Measurements from ENCODE around the gene INPP5D. TPM values are rescaled to one million over a fixed set of nuclear protein-coding genes. Genes with fewer than 3 reads are reported as not detected.

INPP5D gene
- total RNA-seq, 4 donors from 2014 or later, result 7.8 to 40.4 (median 26.1) TPM

- intact Hi-C loops (cut with DNase I; ENCODE audit: low total_unique reads), result no loop called here
- in situ Hi-C loops (cut with MboI; ENCODE audit: low pct_ligation_motif_present in 1 of 4, low pct_unique_long_range_greater_than_20kb in 1 of 4, low sequenced_read_pairs in 3 of 4), result no loop called here
- 77 to 86% methylated on average over 6 to 9 of the region's 9 CpGs for WGBS, 2 donors (ENCODE audit: low coverage in 1 of 2)
- no peak for DNase-seq
- Histone ChIP-seq H3K36me3 (peaks cover 0 to 3% (median 0%) of the 10 kb centered on the region in 4 donors), H3K4me3 (no peak overlapping the region), H3K4me1 (no peaks in the 10 kb centered on the region), H3K27ac (no peak overlapping the region), H3K27me3 (no peaks in the 10 kb centered on the region), H3K9me3 (peaks cover 0 to 5% of the 10 kb centered on the region in 2 donors)
- no peak for TF ChIP-seq POLR2AphosphoS5 (IDR thresholded peaks at IDR 0.05)
- no peak for TF ChIP-seq CTCF (IDR thresholded peaks at IDR 0.05)
- no peak for TF ChIP-seq POLR2A (IDR thresholded peaks at IDR 0.05)
- TF ChIP-seq EP300 (IDR thresholded peaks at IDR 0.05; ENCODE audit: low read depth), result no peak
Observed at GRCh38 chr2:233131936-233132720, 72.0 kb downstream of the INPP5D start.

- Histone ChIP-seq H3K4me1 (no peaks in the 10 kb centered on the region), H3K27me3 (no peaks in the 10 kb centered on the region), H3K27ac (no peak overlapping the region), H3K36me3 (peaks cover 0 to 3% (median 0%) of the 10 kb centered on the region in 4 donors), H3K4me3 (no peak overlapping the region), H3K9me3 (peaks cover 0 to 5% of the 10 kb centered on the region in 2 donors)
- intact Hi-C loops (cut with DNase I; ENCODE audit: low total_unique reads), result no loop called here
- no peak for DNase-seq
- in situ Hi-C loops (cut with MboI; ENCODE audit: low pct_ligation_motif_present in 1 of 4, low pct_unique_long_range_greater_than_20kb in 1 of 4, low sequenced_read_pairs in 3 of 4), result no loop called here
- no CpG with 5 or more reads among the region's 1 CpG for WGBS, 2 donors (ENCODE audit: low coverage in 1 of 2)
- TF ChIP-seq CTCF (IDR thresholded peaks at IDR 0.05) (no peak), EP300 (IDR thresholded peaks at IDR 0.05; ENCODE audit: low read depth) (no peak), POLR2AphosphoS5 (IDR thresholded peaks at IDR 0.05) (no peak), POLR2A (IDR thresholded peaks at IDR 0.05) (no peak)
Observed at GRCh38 chr2:233133239-233133638, 73.1 kb downstream of the INPP5D start.

DNA sequence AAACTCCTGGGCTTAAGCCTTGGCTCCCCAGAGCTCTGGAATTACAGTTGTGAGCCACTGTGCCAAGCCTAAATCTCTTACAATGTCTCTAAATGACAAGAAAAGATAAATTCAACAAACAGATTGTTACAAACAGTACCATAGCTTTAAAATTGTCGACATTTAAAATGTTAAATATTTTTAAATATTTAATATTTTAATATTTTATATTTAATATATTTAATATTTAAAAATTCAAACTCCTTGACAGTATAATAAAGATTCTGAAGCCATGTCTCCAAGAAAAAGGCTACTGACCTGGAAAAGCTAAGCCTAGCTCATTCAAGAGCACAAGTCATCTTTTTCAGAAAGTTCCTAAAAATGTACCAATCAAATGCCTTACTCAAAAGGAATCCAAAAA lies 75.3 kb downstream of the INPP5D start:
- Histone ChIP-seq H3K4me1 (no peaks in the 10 kb centered on the region), H3K9me3 (peaks cover 0 to 5% of the 10 kb centered on the region in 2 donors), H3K36me3 (peaks cover 0 to 3% (median 0%) of the 10 kb centered on the region in 4 donors), H3K4me3 (no peak overlapping the region), H3K27ac (no peak overlapping the region), H3K27me3 (no peaks in the 10 kb centered on the region)
- 88 to 100% methylated on average over 1 of the region's 1 CpG for WGBS, 2 donors (ENCODE audit: low coverage in 1 of 2)
- DNase-seq, result no peak
- intact Hi-C loops (cut with DNase I; ENCODE audit: low total_unique reads) (no loop called here), in situ Hi-C loops (cut with MboI; ENCODE audit: low pct_ligation_motif_present in 1 of 4, low pct_unique_long_range_greater_than_20kb in 1 of 4, low sequenced_read_pairs in 3 of 4) (no loop called here)
- no peak for TF ChIP-seq EP300 (IDR thresholded peaks at IDR 0.05; ENCODE audit: low read depth)
- TF ChIP-seq CTCF (IDR thresholded peaks at IDR 0.05), result no peak
- no peak for TF ChIP-seq POLR2A (IDR thresholded peaks at IDR 0.05)
- no peak for TF ChIP-seq POLR2AphosphoS5 (IDR thresholded peaks at IDR 0.05)

- intact Hi-C loops (cut with DNase I; ENCODE audit: low total_unique reads), result no loop called here
- no peak for DNase-seq
- Histone ChIP-seq H3K4me3 (no peak overlapping the region), H3K36me3 (peaks cover 0 to 3% (median 0%) of the 10 kb centered on the region in 4 donors), H3K27ac (no peak overlapping the region), H3K27me3 (no peaks in the 10 kb centered on the region), H3K4me1 (no peaks in the 10 kb centered on the region), H3K9me3 (peaks cover 0 to 5% of the 10 kb centered on the region in 2 donors)
- 87 to 95% methylated on average over 2 of the region's 2 CpGs for WGBS, 2 donors (ENCODE audit: low coverage in 1 of 2)
- TF ChIP-seq POLR2A (IDR thresholded peaks at IDR 0.05) (no peak), CTCF (IDR thresholded peaks at IDR 0.05) (no peak), POLR2AphosphoS5 (IDR thresholded peaks at IDR 0.05) (no peak), EP300 (IDR thresholded peaks at IDR 0.05; ENCODE audit: low read depth) (no peak)
- in situ Hi-C loops (cut with MboI; ENCODE audit: low pct_ligation_motif_present in 1 of 4, low pct_unique_long_range_greater_than_20kb in 1 of 4, low sequenced_read_pairs in 3 of 4), result no loop called here
Observed at GRCh38 chr2:233137040-233137439, 76.9 kb downstream of the INPP5D start.

All from transverse colon (tissue), 4 donors.